Measurements from ENCODE around the gene IGF1.

DNA sequence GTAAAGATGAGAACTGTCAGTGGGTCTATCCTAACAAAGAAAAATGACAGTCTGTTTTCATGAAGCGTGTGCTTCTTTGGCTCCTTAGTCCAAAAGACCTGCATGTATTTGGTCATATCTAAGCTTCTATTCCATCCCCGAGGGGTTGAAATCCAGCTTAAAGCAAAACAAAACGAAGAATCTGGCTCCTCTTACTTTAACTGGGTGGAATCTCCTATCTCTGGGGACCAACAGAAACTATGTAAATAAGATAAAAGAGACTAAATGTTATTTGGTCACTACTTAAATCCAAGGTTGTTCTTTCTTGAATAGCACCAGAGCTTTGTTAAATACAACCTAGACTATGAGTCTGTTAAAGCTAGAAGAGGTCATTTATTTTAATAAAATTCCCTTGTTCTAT lies 9.4 kb downstream of the IGF1 start:
- TF ChIP-seq EZH2 (IDR thresholded peaks at IDR 0.05): no peak
- TF ChIP-seq POLR2AphosphoS5 (IDR thresholded peaks at IDR 0.05; ENCODE audit: borderline replicate concordance, low read depth, low read length): no peak
